K562 (cell line): Measurements from ENCODE around the gene EIF4E1B. TPM values are rescaled to one million over a fixed set of nuclear protein-coding genes. Genes with fewer than 3 reads are reported as not detected.

Experiments
- CBFB ChIP-seq: sonication (generic); formaldehyde crosslinking; IDR thresholded peaks from 2 replicates; pipeline ENCODE4 v1.4.0; 2020; ENCODE audit warnings: mild to moderate bottlenecking, missing genetic modification reagents
- ESRRB ChIP-seq: fragments of 250-450 bp; sonication (Bioruptor Pico); IDR thresholded peaks from 2 replicates; pipeline ENCODE4 v1.5.0; 2020; ENCODE audit warnings: mild to moderate bottlenecking, moderate library complexity, borderline replicate concordance
- HDGF ChIP-seq: fragments of 450-650 bp; IDR thresholded peaks from 2 replicates; pipeline ENCODE4 v1.6.1; 2016
- HNRNPK ChIP-seq: fragments of 200-400 bp; formaldehyde crosslinking; IDR thresholded peaks from one replicate; pipeline ENCODE4 v1.6.1; 2018; ENCODE audit warnings: mild to moderate bottlenecking, low read depth, low read length; ENCODE audit not compliant: poor library complexity, severe bottlenecking
- MEF2A ChIP-seq: IDR thresholded peaks from 2 replicates; pipeline ENCODE4 v1.6.1; 2011; ENCODE audit warnings: low read depth, mild to moderate bottlenecking, low read length, moderate library complexity; ENCODE audit not compliant: control insufficient read depth
- RFX7 ChIP-seq: fragments of 250-450 bp; sonication (Bioruptor Pico); IDR thresholded peaks from 2 replicates; pipeline ENCODE4 v1.5.1; 2021; ENCODE audit warnings: mild to moderate bottlenecking
- ZBED1 ChIP-seq: IDR thresholded peaks from 2 replicates; pipeline ENCODE4 v1.6.1; 2014
- ZC3H4 ChIP-seq: sonication (generic); formaldehyde crosslinking; IDR thresholded peaks from 2 replicates; pipeline ENCODE4 v1.9.0; 2021; ENCODE audit warnings: missing genetic modification reagents, borderline replicate concordance
- ZNF41 ChIP-seq: fragments of 250-450 bp; sonication (Bioruptor Pico); conservative IDR thresholded peaks from 2 replicates; pipeline ENCODE4 v1.4.0; 2020; ENCODE audit warnings: mild to moderate bottlenecking
- ZNF551 ChIP-seq: fragments of 250-450 bp; sonication (Bioruptor Pico); IDR thresholded peaks from 2 replicates; pipeline ENCODE4 v1.5.0; 2021; ENCODE audit warnings: mild to moderate bottlenecking, moderate library complexity
- ZNF785 ChIP-seq: fragments of 250-450 bp; sonication (Bioruptor Pico); IDR thresholded peaks from 2 replicates; pipeline ENCODE4 v1.4.0; 2020; ENCODE audit warnings: mild to moderate bottlenecking
- polyA plus RNA-seq, 8 experiments: library from polyadenylated mRNA; depleted of rRNA in 4 of 8; stranded (reverse) in 5 of 8; unstranded in 3 of 8; fragments of >200 nt; fragmentation: Nextera tagmentation in 2 of 8; fragmentation: Illumina TruSeq in 1 of 8; extraction: Ambion mirVana in 2 of 8; extraction: Trizol in 1 of 8; gene quantifications; 2 replicates each; pipeline versions ENCODE4 v1.2.1 to v1.2.3, GENCODE V29; 2011 to 2014; ENCODE audit warnings: inconsistent platforms in 1 of 8, missing spikeins in 1 of 8
- total RNA-seq, 7 experiments: library from RNA; depleted of rRNA in 6 of 7; stranded (reverse); fragments of >200 nt in 6 of 7; fragmentation: Illumina TruSeq in 2 of 7; extraction: Trizol in 2 of 7; gene quantifications; 2 replicates each; pipeline versions ENCODE4 v1.2.1 to v1.2.3, GENCODE V29; 2011 to 2021; ENCODE audit warnings: low replicate concordance in 1 of 7
- TF ChIP-seq, protein P1 (sequence below): fragments of 450-650 bp; IDR thresholded peaks from 2 replicates; pipeline ENCODE4 v1.7.0; 2016; ENCODE audit warnings: borderline replicate concordance
- TF ChIP-seq, protein P2 (sequence below): fragments of 250-450 bp; sonication (Bioruptor Pico); IDR thresholded peaks from 2 replicates; pipeline ENCODE4 v1.4.0; 2020
- TF ChIP-seq, protein P3 (sequence below): sonication (generic); formaldehyde crosslinking; IDR thresholded peaks from 2 replicates; pipeline ENCODE4 v1.8.0; 2022; ENCODE audit warnings: mild to moderate bottlenecking, low read depth, missing genetic modification reagents
- TF ChIP-seq, protein P4 (sequence below): fragments of 450-650 bp; IDR thresholded peaks from 2 replicates; pipeline ENCODE4 v1.6.1; 2016; ENCODE audit warnings: mild to moderate bottlenecking
- TF ChIP-seq, protein P5 (sequence below): sonication (generic); formaldehyde crosslinking; IDR thresholded peaks from 2 replicates; pipeline ENCODE4 v1.9.0; 2022; ENCODE audit warnings: mild to moderate bottlenecking, missing genetic modification reagents

Gene EIF4E1B
- total and polyA plus RNA-seq, 9 of the 15 experiments (the other 6 are each of a cell fraction or from before 2014, with no cell fraction given): not detected

DNA sequence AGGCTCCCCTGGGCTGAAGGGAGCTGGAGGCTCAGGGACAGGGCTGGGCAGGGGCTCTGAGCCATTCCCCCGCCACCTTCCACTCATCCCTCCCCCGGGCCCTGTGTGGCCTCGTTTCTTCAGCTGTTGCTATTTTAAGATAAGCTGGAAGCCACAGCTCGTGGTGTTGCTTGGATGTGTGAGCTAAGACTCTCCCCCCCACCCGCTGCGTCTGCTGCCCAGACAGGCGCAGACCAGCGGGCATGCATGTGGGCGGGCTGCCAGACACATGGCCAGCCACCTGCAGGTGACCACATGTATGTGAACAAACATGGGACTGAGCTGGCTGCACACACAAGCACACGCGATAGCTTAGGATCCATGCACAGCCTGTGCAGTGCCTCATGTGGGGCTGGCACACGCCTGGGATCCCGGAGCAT, 8.8 kb upstream of the EIF4E1B start (continued):
- TF ChIP-seq, protein P1, sequence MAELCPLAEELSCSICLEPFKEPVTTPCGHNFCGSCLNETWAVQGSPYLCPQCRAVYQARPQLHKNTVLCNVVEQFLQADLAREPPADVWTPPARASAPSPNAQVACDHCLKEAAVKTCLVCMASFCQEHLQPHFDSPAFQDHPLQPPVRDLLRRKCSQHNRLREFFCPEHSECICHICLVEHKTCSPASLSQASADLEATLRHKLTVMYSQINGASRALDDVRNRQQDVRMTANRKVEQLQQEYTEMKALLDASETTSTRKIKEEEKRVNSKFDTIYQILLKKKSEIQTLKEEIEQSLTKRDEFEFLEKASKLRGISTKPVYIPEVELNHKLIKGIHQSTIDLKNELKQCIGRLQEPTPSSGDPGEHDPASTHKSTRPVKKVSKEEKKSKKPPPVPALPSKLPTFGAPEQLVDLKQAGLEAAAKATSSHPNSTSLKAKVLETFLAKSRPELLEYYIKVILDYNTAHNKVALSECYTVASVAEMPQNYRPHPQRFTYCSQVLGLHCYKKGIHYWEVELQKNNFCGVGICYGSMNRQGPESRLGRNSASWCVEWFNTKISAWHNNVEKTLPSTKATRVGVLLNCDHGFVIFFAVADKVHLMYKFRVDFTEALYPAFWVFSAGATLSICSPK: no peak
- TF ChIP-seq, protein P2, sequence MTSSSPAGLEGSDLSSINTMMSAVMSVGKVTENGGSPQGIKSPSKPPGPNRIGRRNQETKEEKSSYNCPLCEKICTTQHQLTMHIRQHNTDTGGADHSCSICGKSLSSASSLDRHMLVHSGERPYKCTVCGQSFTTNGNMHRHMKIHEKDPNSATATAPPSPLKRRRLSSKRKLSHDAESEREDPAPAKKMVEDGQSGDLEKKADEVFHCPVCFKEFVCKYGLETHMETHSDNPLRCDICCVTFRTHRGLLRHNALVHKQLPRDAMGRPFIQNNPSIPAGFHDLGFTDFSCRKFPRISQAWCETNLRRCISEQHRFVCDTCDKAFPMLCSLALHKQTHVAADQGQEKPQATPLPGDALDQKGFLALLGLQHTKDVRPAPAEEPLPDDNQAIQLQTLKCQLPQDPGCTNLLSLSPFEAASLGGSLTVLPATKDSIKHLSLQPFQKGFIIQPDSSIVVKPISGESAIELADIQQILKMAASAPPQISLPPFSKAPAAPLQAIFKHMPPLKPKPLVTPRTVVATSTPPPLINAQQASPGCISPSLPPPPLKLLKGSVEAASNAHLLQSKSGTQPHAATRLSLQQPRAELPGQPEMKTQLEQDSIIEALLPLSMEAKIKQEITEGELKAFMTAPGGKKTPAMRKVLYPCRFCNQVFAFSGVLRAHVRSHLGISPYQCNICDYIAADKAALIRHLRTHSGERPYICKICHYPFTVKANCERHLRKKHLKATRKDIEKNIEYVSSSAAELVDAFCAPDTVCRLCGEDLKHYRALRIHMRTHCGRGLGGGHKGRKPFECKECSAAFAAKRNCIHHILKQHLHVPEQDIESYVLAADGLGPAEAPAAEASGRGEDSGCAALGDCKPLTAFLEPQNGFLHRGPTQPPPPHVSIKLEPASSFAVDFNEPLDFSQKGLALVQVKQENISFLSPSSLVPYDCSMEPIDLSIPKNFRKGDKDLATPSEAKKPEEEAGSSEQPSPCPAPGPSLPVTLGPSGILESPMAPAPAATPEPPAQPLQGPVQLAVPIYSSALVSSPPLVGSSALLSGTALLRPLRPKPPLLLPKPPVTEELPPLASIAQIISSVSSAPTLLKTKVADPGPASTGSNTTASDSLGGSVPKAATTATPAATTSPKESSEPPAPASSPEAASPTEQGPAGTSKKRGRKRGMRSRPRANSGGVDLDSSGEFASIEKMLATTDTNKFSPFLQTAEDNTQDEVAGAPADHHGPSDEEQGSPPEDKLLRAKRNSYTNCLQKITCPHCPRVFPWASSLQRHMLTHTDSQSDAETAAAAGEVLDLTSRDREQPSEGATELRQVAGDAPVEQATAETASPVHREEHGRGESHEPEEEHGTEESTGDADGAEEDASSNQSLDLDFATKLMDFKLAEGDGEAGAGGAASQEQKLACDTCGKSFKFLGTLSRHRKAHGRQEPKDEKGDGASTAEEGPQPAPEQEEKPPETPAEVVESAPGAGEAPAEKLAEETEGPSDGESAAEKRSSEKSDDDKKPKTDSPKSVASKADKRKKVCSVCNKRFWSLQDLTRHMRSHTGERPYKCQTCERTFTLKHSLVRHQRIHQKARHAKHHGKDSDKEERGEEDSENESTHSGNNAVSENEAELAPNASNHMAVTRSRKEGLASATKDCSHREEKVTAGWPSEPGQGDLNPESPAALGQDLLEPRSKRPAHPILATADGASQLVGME (CRISPR knock-in tag): no peak
- TF ChIP-seq ZC3H4 (CRISPR knock-in tag) (no peak), ZNF785 (CRISPR knock-in tag) (no peak), ESRRB (CRISPR knock-in tag) (no peak), HNRNPK (no peak), CBFB (CRISPR knock-in tag) (no peak), RFX7 (CRISPR knock-in tag) (no peak), HDGF (no peak), ZNF551 (CRISPR knock-in tag) (no peak), ZBED1 (no peak), ZNF41 (CRISPR knock-in tag) (no peak), MEF2A (0 out of 2 replicates have a peak, but pooled peaks have one; percentile 19)
- TF ChIP-seq, protein P3, sequence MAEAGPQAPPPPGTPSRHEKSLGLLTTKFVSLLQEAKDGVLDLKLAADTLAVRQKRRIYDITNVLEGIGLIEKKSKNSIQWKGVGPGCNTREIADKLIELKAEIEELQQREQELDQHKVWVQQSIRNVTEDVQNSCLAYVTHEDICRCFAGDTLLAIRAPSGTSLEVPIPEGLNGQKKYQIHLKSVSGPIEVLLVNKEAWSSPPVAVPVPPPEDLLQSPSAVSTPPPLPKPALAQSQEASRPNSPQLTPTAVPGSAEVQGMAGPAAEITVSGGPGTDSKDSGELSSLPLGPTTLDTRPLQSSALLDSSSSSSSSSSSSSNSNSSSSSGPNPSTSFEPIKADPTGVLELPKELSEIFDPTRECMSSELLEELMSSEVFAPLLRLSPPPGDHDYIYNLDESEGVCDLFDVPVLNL (CRISPR knock-in tag): no peak
- TF ChIP-seq, protein P4, sequence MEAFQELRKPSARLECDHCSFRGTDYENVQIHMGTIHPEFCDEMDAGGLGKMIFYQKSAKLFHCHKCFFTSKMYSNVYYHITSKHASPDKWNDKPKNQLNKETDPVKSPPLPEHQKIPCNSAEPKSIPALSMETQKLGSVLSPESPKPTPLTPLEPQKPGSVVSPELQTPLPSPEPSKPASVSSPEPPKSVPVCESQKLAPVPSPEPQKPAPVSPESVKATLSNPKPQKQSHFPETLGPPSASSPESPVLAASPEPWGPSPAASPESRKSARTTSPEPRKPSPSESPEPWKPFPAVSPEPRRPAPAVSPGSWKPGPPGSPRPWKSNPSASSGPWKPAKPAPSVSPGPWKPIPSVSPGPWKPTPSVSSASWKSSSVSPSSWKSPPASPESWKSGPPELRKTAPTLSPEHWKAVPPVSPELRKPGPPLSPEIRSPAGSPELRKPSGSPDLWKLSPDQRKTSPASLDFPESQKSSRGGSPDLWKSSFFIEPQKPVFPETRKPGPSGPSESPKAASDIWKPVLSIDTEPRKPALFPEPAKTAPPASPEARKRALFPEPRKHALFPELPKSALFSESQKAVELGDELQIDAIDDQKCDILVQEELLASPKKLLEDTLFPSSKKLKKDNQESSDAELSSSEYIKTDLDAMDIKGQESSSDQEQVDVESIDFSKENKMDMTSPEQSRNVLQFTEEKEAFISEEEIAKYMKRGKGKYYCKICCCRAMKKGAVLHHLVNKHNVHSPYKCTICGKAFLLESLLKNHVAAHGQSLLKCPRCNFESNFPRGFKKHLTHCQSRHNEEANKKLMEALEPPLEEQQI: no peak
- TF ChIP-seq, protein P5, sequence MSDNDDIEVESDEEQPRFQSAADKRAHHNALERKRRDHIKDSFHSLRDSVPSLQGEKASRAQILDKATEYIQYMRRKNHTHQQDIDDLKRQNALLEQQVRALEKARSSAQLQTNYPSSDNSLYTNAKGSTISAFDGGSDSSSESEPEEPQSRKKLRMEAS (CRISPR knock-in tag): peak; percentile 26; the same call in 1 of the 2 replicates
